Ascending aorta (tissue), 2 donors: ENCODE measurements around the gene NOC3L. TPM values are rescaled to one million over a fixed set of nuclear protein-coding genes. Genes with fewer than 3 reads are reported as not detected.
A peak's percentile ranks its signal among the peaks of the same experiment; 100 is the strongest.

Source experiments
- DNase-seq, 2 donors: peaks; one replicate each; pipeline ENCODE4 v3.0.0-alpha.2; 2019; ENCODE audit warnings: low spot score in 2 of 2
- H3K27ac ChIP-seq, 2 donors: fragments of 200-600 bp; sonication (generic); one replicate each; pipeline ENCODE4 v1.5.1; 2016 to 2017; ENCODE audit warnings: mild to moderate bottlenecking in 1 of 2
- H3K27me3 ChIP-seq: fragments of 200-600 bp; sonication (generic); one replicate; pipeline ENCODE4 v1.5.1; 2017
- H3K36me3 ChIP-seq, 2 donors: fragments of 200-600 bp; sonication (generic); one replicate each; pipeline ENCODE4 v1.5.1; 2016
- H3K4me1 ChIP-seq, 2 donors: fragments of 200-600 bp; sonication (generic); one replicate each; pipeline ENCODE4 v1.5.1; 2016 to 2017; ENCODE audit warnings: mild to moderate bottlenecking in 1 of 2
- H3K4me3 ChIP-seq, 2 donors: fragments of 200-600 bp; sonication (generic); one replicate each; pipeline ENCODE4 v1.5.1; 2016 to 2017; ENCODE audit warnings: mild to moderate bottlenecking in 1 of 2
- H3K9me3 ChIP-seq, 2 donors: fragments of 200-600 bp; sonication (generic); one replicate each; pipeline ENCODE4 v1.5.1; 2016
- intact Hi-C: fragments of 100-400 bp; cut with DNase I; formaldehyde crosslinking; loops from one replicate; pipeline ENCODE4 v1.15.1; 2023
- total RNA-seq: library from RNA; depleted of rRNA; stranded (reverse); fragments of >200 nt; gene quantifications from one replicate; pipeline ENCODE4 v1.1.0, GENCODE V29; 2016
- TF ChIP-seq, protein P1 (sequence below), 3 experiments: fragments of 200-600 bp in 2 of 3; fragments of 450-650 bp in 1 of 3; sonication (generic) in 2 of 3; IDR thresholded peaks; one replicate each; pipeline ENCODE4 v1.5.1; 2016 to 2019; ENCODE audit warnings: antibody characterized with exemption in 3 of 3, mild to moderate bottlenecking in 1 of 3, moderate library complexity in 1 of 3

The NOC3L gene
- total RNA-seq, 1 donor from 2014 or later = 7.9 TPM

DNA sequence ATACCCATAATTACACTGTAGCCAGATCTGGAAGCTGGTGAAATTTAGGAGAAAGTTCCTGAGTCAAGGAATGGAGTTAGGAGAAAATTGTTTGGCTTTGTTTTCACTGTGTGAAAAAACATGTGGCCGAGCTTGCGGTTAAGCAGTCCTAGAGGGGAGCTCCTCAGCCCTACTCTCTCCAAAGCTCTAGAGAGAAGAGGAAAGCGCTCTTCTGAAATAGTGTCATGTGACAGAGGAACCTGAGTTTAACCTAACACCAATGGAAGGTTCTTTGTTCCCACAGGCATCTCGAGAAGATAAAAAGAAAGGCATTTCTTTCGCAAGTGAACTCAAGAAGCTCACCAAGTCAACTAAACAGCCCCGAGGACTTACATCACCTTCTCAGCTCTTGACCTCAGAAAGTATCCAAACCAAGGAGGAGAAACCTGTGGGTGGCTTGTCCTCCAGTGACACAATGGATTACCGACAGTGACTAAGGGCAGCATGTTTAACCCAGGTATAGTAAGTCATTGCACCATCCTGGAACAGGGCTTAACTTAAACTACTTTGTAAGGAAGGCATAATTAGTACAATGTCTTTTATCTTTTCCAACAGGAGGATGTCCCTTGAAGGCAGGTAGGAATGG lies 38.0 kb downstream of the NOC3L start:
- peaks cover 19 to 54% of the 10 kb centered on the region in 2 donors for H3K36me3 ChIP-seq
- no peak overlapping the region for H3K4me3 ChIP-seq
- H3K4me1 ChIP-seq = peaks cover 3% of the 10 kb centered on the region in 2 donors
- peak overlapping the region in 1 of 2 donors; percentile 9 for H3K27ac ChIP-seq
- no peak for DNase-seq
- no peaks in the 10 kb centered on the region for H3K9me3 ChIP-seq
- intact Hi-C loops = no loop called here
- no peaks in the 10 kb centered on the region for H3K27me3 ChIP-seq
- TF ChIP-seq, protein P1, sequence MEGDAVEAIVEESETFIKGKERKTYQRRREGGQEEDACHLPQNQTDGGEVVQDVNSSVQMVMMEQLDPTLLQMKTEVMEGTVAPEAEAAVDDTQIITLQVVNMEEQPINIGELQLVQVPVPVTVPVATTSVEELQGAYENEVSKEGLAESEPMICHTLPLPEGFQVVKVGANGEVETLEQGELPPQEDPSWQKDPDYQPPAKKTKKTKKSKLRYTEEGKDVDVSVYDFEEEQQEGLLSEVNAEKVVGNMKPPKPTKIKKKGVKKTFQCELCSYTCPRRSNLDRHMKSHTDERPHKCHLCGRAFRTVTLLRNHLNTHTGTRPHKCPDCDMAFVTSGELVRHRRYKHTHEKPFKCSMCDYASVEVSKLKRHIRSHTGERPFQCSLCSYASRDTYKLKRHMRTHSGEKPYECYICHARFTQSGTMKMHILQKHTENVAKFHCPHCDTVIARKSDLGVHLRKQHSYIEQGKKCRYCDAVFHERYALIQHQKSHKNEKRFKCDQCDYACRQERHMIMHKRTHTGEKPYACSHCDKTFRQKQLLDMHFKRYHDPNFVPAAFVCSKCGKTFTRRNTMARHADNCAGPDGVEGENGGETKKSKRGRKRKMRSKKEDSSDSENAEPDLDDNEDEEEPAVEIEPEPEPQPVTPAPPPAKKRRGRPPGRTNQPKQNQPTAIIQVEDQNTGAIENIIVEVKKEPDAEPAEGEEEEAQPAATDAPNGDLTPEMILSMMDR (IDR thresholded peaks at IDR 0.05) = no peak

DNA sequence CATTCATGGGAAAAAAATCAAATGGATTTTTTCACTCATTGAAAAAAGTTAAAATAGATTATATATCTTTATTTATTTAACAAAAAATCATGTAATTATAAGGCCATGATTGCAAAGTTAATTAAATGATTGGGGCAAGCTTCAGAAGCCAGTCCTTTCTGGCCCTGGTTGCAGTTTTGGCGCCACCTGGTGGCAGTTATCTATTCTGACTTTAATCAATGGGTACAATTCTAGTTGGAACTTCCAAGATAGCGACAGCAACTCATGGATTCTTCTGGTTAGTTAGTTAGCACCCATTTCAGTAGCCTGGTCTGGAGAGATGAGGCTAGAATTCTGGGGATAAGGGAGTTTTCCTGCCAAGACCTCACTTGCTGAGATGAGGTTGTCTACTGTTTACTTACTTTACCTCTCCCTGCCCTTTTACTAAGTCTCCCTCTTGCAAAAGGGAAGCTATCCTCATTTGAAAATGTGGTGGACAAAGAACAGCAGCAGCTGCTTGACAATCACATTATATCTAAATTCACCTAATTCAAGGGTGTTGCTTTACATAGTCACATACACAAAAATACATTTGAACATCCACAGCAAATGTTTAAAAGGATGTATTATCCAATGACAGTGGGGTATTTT lies 42.3 kb downstream of the NOC3L start:
- Histone ChIP-seq H3K4me1 (peaks cover 0 to 7% of the 10 kb centered on the region in 2 donors), H3K4me3 (no peak overlapping the region), H3K36me3 (peaks cover 17 to 40% of the 10 kb centered on the region in 2 donors), H3K27me3 (no peaks in the 10 kb centered on the region), H3K27ac (no peak overlapping the region), H3K9me3 (no peaks in the 10 kb centered on the region)
- DNase-seq = peak in 1 of 2 donors; percentile 76
- intact Hi-C loops = loop anchor here (1.0 to 2.0 kb wide), 3 partner anchors 40 to 404 kb away; no protein-coding TSS in a partner anchor
- TF ChIP-seq, protein P1 (IDR thresholded peaks at IDR 0.05) = peak; percentile 58 to 90 (median 86)

DNA sequence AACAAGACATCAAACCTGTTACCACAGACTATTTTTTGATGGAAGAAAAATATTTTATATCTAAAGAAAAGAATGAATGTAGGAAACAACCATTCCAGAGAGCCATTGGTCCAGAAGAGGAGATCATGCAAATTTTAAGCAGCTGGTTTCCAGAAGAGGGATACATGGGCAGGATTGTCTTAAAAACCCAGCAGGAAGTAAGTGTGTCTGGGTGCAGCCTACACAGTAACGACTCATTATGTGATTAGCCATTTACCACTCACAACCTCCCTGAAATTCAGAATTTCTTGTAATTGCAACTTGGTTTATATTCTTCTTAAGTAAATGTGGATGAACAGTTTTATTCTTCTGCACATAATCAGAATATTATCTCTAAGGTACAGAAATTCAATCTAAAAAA lies 46.2 kb downstream of the NOC3L start:
- Histone ChIP-seq H3K4me1 (peaks cover 3 to 14% of the 10 kb centered on the region in 2 donors), H3K27ac (peak overlapping the region; percentile 28 to 43), H3K36me3 (peaks cover 0 to 21% of the 10 kb centered on the region in 2 donors), H3K9me3 (no peaks in the 10 kb centered on the region), H3K4me3 (no peak overlapping the region), H3K27me3 (no peaks in the 10 kb centered on the region)
- intact Hi-C loops = no loop called here
- no peak for DNase-seq
- TF ChIP-seq, protein P1 (IDR thresholded peaks at IDR 0.05) = no peak

DNA sequence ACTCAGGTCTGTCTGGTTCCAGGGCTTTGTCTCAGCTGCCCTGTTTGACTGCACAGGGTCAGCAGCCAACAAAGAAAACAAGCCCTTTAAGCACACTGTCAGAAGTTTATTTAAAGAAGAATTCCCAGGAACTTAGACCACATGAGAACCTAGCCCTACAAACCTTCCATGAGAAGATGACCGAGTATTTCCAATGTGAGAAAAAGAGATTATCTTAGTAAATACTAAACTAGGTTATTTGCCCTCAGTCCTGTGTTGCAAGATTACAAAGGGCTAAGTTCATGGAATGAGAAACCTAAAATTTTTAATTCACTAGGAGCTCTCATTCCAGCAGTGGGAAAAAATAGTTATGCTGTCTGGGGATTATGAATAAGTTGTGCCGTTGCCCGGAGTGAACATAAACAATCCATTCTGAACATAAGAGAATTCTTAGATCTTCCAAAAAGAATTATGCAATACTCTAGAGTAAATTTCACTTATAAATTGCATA lies 46.7 kb downstream of the NOC3L start:
- intact Hi-C loops = no loop called here
- Histone ChIP-seq H3K27me3 (no peaks in the 10 kb centered on the region), H3K36me3 (peaks cover 4 to 21% of the 10 kb centered on the region in 2 donors), H3K4me1 (peaks cover 3 to 14% of the 10 kb centered on the region in 2 donors), H3K9me3 (no peaks in the 10 kb centered on the region), H3K4me3 (no peak overlapping the region), H3K27ac (peak overlapping the region; percentile 43 to 72)
- no peak for DNase-seq
- TF ChIP-seq, protein P1 (IDR thresholded peaks at IDR 0.05) = no peak

DNA sequence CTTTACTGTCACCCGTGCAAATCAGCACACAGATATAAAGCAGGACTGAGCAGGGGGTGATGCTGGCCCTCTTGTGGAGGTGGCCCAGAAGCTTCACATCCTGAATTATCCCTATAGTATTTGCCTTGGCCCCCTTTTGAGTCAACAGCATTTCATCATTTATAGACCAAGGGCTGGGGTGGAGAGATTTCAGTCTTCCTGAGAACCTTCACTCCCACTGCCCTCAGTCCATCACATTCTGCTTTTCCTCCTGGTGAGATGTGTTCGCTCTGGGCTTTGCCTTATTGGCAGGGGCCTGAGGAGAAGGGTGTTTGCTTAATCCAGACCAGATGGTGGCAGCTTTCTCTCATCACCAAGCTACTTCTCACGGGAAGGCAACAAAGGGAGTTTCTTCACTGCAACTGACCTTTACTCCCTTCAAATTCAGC lies 47.7 kb downstream of the NOC3L start:
- Histone ChIP-seq H3K9me3 (no peaks in the 10 kb centered on the region), H3K27me3 (no peaks in the 10 kb centered on the region), H3K27ac (peak overlapping the region; percentile 54 to 72), H3K36me3 (peaks cover 5 to 30% of the 10 kb centered on the region in 2 donors), H3K4me1 (peaks cover 3 to 14% of the 10 kb centered on the region in 2 donors), H3K4me3 (no peak overlapping the region)
- TF ChIP-seq, protein P1 (IDR thresholded peaks at IDR 0.05) = no peak
- DNase-seq = no peak
- intact Hi-C loops = no loop called here
